Activated CD8-positive, alpha-beta memory T cell treated with anti-CD3 and anti-CD28 coated beads, Interleukin-2, amount 50 U/mL, for 4 hours (primary cell): ENCODE measurements around the gene CTSA.
"Not testable (repeated sequence)": the region's sequence is repeated elsewhere in the genome, so short reads cannot be mapped to it uniquely, and the experiment has no call there.

ENCODE experiments used
- DNase-seq: peaks from one replicate; pipeline ENCODE4 v3.0.0-alpha.2; 2020

The CTSA gene

GRCh38 chr20:45919542-45920399 lies 28.6 kb downstream of the CTSA start:
- no peak for DNase-seq

GRCh38 chr20:45920462-45921336 lies 29.6 kb downstream of the CTSA start:
- DNase-seq: no peak

GRCh38 chr20:45921337-45922189 lies 30.4 kb downstream of the CTSA start:
- no peak for DNase-seq

GRCh38 chr20:45924391-45925261 lies 33.5 kb downstream of the CTSA start:
- no peak for DNase-seq

- no peak for DNase-seq
Measured at GRCh38 chr20:45925821-45926506, 34.8 kb downstream of the CTSA start.

- DNase-seq: no peak
Measured at GRCh38 chr20:45926731-45927070, 35.6 kb downstream of the CTSA start.

GRCh38 chr20:45927071-45927878 lies 36.1 kb downstream of the CTSA start:
- no peak for DNase-seq

- not testable (repeated sequence) for DNase-seq
Measured at GRCh38 chr20:45931680-45932079, 40.5 kb downstream of the CTSA start.

GRCh38 chr20:45933266-45934045 lies 42.3 kb downstream of the CTSA start:
- DNase-seq: peak; percentile 43

GRCh38 chr20:45934046-45934585 lies 43.0 kb downstream of the CTSA start:
- DNase-seq: no peak

- DNase-seq: peak; percentile 98
Measured at GRCh38 chr20:45934586-45935415, 43.7 kb downstream of the CTSA start, which contains the start of gene PCIF1. Gene PCIF1 (plus strand): TSS chr20:45934683. CDS start chr20:45939000, 4,317 bp downstream.

- DNase-seq: no peak
Measured at GRCh38 chr20:45935416-45936046, 44.4 kb downstream of the CTSA start.

GRCh38 chr20:45937765-45938164 lies 46.6 kb downstream of the CTSA start:
- DNase-seq: no peak

- no peak for DNase-seq
Measured at GRCh38 chr20:45938727-45939438, 47.7 kb downstream of the CTSA start.

- no peak for DNase-seq
Measured at GRCh38 chr20:45940053-45940452, 48.9 kb downstream of the CTSA start.

- no peak for DNase-seq
Measured at GRCh38 chr20:45940469-45940868, 49.3 kb downstream of the CTSA start.

- DNase-seq: no peak
Measured at GRCh38 chr20:45943613-45944012, 52.5 kb downstream of the CTSA start.
